ENCODE results near the gene AQP9.

GRCh38 chr15:58142827-58143461 lies 4.8 kb downstream of the AQP9 start:
- TF ChIP-seq TAF1 (IDR thresholded peaks at IDR 0.05; ENCODE audit: borderline replicate concordance, low read depth, low read length) (no peak), POLR2A (IDR thresholded peaks at IDR 0.05; ENCODE audit: low read depth, low read length) (no peak)

Measured in GM12892 (cell line).